Uterus (tissue), 2 donors: ENCODE measurements around the gene SMIM28.

Source experiments
- POLR2A ChIP-seq, 2 donors: fragments of 450-650 bp; IDR thresholded peaks; one replicate each; pipeline ENCODE4 v1.6.1; 2016; ENCODE audit warnings: antibody characterized with exemption in 2 of 2, mild to moderate bottlenecking in 1 of 2, moderate library complexity in 1 of 2
- TF ChIP-seq, protein P1 (sequence below), 4 experiments: fragments of 200-600 bp in 2 of 4; fragments of 450-650 bp in 2 of 4; sonication (generic) in 2 of 4; IDR thresholded peaks; one replicate each; pipeline ENCODE4 v1.5.1; 2016 to 2019; ENCODE audit warnings: antibody characterized with exemption in 4 of 4, mild to moderate bottlenecking in 2 of 4, moderate library complexity in 1 of 4

DNA sequence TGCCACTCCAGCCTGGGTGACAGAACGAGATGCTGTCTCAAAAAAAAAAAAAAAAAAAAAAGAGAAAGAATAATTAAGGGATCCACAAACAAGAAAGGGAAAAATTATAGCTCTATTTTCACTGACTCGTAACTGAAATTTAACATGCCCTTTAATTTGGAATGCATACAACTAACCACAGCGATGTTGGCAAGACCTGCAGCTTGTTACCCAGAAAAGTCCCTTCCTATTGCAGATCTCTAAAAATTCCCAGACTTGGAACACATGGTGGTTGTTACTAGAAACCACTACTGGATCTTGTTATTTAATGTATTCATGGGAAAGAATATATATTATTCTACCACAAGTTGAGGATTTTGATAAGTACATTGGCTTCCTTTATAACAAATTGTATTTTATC is 27.8 kb upstream of the SMIM28 start:
- TF ChIP-seq, protein P1, sequence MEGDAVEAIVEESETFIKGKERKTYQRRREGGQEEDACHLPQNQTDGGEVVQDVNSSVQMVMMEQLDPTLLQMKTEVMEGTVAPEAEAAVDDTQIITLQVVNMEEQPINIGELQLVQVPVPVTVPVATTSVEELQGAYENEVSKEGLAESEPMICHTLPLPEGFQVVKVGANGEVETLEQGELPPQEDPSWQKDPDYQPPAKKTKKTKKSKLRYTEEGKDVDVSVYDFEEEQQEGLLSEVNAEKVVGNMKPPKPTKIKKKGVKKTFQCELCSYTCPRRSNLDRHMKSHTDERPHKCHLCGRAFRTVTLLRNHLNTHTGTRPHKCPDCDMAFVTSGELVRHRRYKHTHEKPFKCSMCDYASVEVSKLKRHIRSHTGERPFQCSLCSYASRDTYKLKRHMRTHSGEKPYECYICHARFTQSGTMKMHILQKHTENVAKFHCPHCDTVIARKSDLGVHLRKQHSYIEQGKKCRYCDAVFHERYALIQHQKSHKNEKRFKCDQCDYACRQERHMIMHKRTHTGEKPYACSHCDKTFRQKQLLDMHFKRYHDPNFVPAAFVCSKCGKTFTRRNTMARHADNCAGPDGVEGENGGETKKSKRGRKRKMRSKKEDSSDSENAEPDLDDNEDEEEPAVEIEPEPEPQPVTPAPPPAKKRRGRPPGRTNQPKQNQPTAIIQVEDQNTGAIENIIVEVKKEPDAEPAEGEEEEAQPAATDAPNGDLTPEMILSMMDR (IDR thresholded peaks at IDR 0.05): no peak
- no peak for TF ChIP-seq POLR2A (IDR thresholded peaks at IDR 0.05)
